ENCODE results near the gene KCTD5. TPM values are rescaled to one million over a fixed set of nuclear protein-coding genes. Genes with fewer than 3 reads are reported as not detected.

The KCTD5 gene
- total and polyA plus RNA-seq, 9 of the 15 experiments (the other 6 are each of a cell fraction or from before 2014, with no cell fraction given), result 0.73 to 58.3 (median 32.3) TPM

GRCh38 chr16:2752035-2752849 lies 69.9 kb downstream of the KCTD5 start, which contains the start of gene SRRM2 (continued):
- no peak for TF ChIP-seq ZNF280B (CRISPR knock-in tag; IDR thresholded peaks at IDR 0.05)
- peak; percentile 19 for TF ChIP-seq ASH1L (IDR thresholded peaks at IDR 0.05; ENCODE audit: borderline replicate concordance, low read depth, partially characterized antibody)
- no peak for TF ChIP-seq SRSF1 (IDR thresholded peaks at IDR 0.05; ENCODE audit: low read depth, low read length)
- TF ChIP-seq KHSRP (IDR thresholded peaks at IDR 0.05), result no peak
- TF ChIP-seq ZNF444 (CRISPR knock-in tag; IDR thresholded peaks at IDR 0.05), result no peak
- TF ChIP-seq FOXP1 (CRISPR knock-in tag; IDR thresholded peaks at IDR 0.05), result peak; percentile 93
- no peak for TF ChIP-seq ZNF174 (CRISPR knock-in tag; IDR thresholded peaks at IDR 0.05)
- TF ChIP-seq PHF21A (IDR thresholded peaks at IDR 0.05; ENCODE audit: borderline replicate concordance, low read depth), result no peak
- TF ChIP-seq VEZF1 (CRISPR knock-in tag; IDR thresholded peaks at IDR 0.05), result no peak
- peak; percentile 83 for TF ChIP-seq SUPT5H (IDR thresholded peaks at IDR 0.05)
- TF ChIP-seq CBX1 (IDR thresholded peaks at IDR 0.05; ENCODE audit: low read depth), result peak; percentile 27; the same call in 1 of the 2 replicates
- peak; percentile 93 for TF ChIP-seq ARID4B (CRISPR knock-in tag; IDR thresholded peaks at IDR 0.05)
- TF ChIP-seq PHF8 (IDR thresholded peaks at IDR 0.05; ENCODE audit: borderline replicate concordance, low read length), result peak; percentile 99
- TF ChIP-seq THAP7 (CRISPR knock-in tag; IDR thresholded peaks at IDR 0.05), result no peak
- no peak for TF ChIP-seq RBM17 (IDR thresholded peaks at IDR 0.05; ENCODE audit: borderline replicate concordance, low read depth, low read length)
- TF ChIP-seq CCAR2 (IDR thresholded peaks at IDR 0.05; ENCODE audit: low read depth, low read length), result no peak
- TF ChIP-seq LARP7 (IDR thresholded peaks at IDR 0.05), result no peak
- TF ChIP-seq SRSF9 (IDR thresholded peaks at IDR 0.05; ENCODE audit: borderline replicate concordance, low read depth, low read length), result no peak
- TF ChIP-seq RUNX1 (IDR thresholded peaks at IDR 0.05; ENCODE audit: low read depth), result 0 out of 2 replicates have a peak, but pooled peaks have one; percentile 11
- no peak for TF ChIP-seq ZBED1 (IDR thresholded peaks at IDR 0.05)
- peak; percentile 25 for TF ChIP-seq PCBP1 (IDR thresholded peaks at IDR 0.05; ENCODE audit: low read depth, low read length, poor library complexity, severe bottlenecking)
